UCSD-AML1 (cell line): ENCODE results near the gene SMCR8.
"Not testable (repeated sequence)": the region's sequence is repeated elsewhere in the genome, so short reads cannot be mapped to it uniquely, and the experiment has no call there.

Experiments used
- DNase-seq: peaks from one replicate; lab custom pipeline; 2025; ENCODE audit not compliant: unreplicated experiment; lab: John Stamatoyannopoulos, UW

The SMCR8 gene

GRCh38 chr17:18356624-18357023 is 41.5 kb downstream of the SMCR8 start:
- no peak for DNase-seq

- DNase-seq: no peak
Measured at GRCh38 chr17:18360518-18360917, 45.4 kb downstream of the SMCR8 start.

DNA sequence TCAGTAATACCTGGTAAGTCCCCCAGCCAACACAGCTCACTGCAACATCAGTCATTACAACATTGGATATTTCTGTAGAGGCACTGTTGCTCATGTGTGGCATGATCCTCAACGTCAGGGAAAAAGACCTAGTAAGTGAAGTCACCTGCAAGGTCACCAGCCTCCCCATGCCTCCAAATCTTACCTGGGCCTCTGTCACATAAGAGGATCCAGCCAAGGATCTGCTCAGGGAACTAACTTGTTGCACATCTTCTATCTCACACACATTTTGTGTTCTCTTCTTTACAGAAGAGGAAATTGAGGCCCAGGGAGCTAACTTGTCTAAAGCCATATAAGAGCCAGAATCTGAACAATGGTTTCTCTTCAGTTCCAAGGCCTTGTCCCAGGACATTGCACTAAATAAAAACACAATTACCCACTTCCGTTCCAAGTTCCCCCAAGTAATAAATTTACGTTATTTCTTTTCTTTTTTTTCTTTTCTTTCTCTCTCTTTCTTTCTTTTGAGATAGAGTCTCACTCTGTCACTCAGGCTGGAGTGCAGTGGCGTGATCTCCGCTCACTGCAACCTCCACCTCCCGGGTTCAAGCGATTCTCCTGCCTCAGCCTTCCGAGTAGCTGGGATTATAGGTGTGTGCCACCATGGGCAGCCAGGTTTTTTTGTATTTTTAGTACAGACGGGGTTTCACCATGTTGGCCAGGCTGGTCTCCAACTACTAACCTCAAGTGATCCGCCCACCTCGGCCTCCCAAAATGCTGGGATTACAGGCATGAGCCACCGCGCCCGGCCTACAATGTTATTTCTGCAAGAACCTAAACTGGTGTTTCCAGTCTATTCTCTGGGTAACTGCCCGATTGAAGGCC is 47.0 kb downstream of the SMCR8 start:
- no peak for DNase-seq

- DNase-seq: no peak
Measured at GRCh38 chr17:18362698-18363100, 47.6 kb downstream of the SMCR8 start.

- peak; percentile 90 for DNase-seq
Measured at GRCh38 chr17:18363101-18364049, 48.3 kb downstream of the SMCR8 start, which contains the start of gene SHMT1. SHMT1 (minus strand) TSS chr17:18363550; CDS start chr17:18355981, 7,569 bp downstream.

DNA sequence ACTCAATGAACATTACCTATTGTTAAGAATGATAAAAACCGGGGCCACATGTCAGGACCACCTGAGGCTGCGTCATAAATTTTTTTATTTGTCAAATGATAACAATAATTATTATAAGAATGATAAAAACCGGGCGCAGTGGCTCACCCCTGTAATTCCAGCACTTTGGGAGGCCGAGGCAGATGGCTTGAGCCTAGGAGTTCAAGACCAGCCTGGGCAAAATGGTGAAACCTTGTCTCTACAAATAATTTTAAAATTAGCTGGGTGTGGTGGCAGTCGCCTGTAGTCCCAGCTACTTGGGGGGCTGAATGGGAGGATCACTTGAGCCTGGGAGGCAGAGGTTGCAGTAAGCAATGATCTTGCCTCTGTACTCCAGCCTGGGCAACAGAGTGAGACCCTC is 49.1 kb downstream of the SMCR8 start:
- DNase-seq: no peak

DNA sequence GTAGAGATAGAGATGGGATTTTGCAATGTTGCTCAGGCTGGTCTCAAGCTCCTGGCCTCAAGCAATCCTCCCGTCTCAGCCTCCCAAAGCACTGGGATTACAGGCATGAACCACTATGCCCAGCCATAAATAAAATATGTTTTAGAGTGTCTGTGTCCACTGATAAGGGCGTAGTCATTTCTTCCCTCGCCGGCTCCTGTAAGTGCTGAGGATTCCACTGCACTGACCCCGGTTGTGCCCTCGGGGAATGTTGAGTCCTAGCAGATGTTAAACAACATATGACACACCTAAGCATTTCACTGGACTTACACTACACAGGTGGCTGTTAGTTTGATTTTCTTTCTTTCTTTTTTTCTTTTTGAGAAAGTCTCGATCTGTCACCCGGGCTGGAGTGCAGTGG is 53.9 kb downstream of the SMCR8 start:
- DNase-seq: no peak

GRCh38 chr17:18370761-18371160 is 55.7 kb downstream of the SMCR8 start:
- no peak for DNase-seq

- DNase-seq: no peak
Measured at GRCh38 chr17:18371455-18371854, 56.4 kb downstream of the SMCR8 start.

- DNase-seq: not testable (repeated sequence)
Measured at GRCh38 chr17:18373181-18373580, 58.1 kb downstream of the SMCR8 start.

DNA sequence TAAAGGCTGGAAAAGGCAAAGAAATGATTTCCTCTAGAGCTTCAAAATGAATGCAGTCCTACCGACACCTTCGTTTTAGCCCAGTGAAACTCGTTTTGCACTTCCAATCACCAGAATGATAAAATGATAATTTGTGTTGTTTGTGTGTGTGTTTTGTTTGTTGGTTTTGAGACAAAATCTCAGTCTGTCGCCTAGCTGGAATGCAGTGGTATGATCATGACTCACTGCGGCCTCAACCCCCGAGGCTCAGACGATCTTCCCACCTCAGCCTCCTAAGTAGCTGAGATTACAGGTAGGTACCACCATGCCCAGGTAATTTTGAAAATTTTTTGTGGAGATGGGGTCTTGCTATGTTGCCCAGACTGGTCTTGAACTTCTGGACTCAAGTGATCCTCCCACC is 59.1 kb downstream of the SMCR8 start:
- no peak for DNase-seq
